HCT116 (cell line): ENCODE data around the gene STX1A. TPM values are rescaled to one million over a fixed set of nuclear protein-coding genes. Genes with fewer than 3 reads are reported as not detected.
"Not testable (repeated sequence)": the region's sequence is repeated elsewhere in the genome, so short reads cannot be mapped to it uniquely, and the experiment has no call there.

Experiments
- ATAC-seq: fragments of 200-7000 bp; cut with Tn5 transposase; 2 replicates; pipeline ENCODE4 v1.9.1; 2020; ENCODE audit warnings: mild to moderate bottlenecking, moderate library complexity
- BruUV-seq: library from RNA; stranded (reverse); fragments of 400-500 nt; replicated peaks from 2 replicates; lab custom pipeline; 2021; lab: Mats Ljungman, UMichigan
- CTCF ChIA-PET: fragments of 300-600 bp; sonication (Branson Sonifier 250); formaldehyde crosslinking; loops from one replicate; lab custom pipeline; 2021; ENCODE audit warnings: antibody characterized with exemption; lab: Charles Lee
- POLR2A ChIA-PET: fragments of 300-600, 350-600 bp; sonication (Branson Sonifier 250); formaldehyde crosslinking; loops from one replicate; lab custom pipeline; 2021; ENCODE audit warnings: antibody characterized with exemption; lab: Charles Lee
- RAD21 ChIA-PET, 2 experiments: fragments of 300-600 bp; sonication (Branson Sonifier 250); formaldehyde crosslinking; loops; one replicate each; lab custom pipeline; 2023; ENCODE audit warnings: low total read pairs in 2 of 2; ENCODE audit not compliant: uncharacterized antibody in 2 of 2, unreplicated experiment in 2 of 2, low non-redundant PET in 1 of 2; lab: Charles Lee
- DNase-seq: peaks from one replicate; pipeline ENCODE4 v3.0.0-alpha.2; 2010; ENCODE audit warnings: low read depth, low spot score
- H2AFZ ChIP-seq: fragments of 200-600 bp; shearing (Covaris generic), sonication (generic); 2 replicates; pipeline ENCODE4 v1.6.1; 2017; ENCODE audit warnings: low read depth, mixed run types, mixed read lengths, antibody characterized with exemption, low read length; ENCODE audit not compliant: poor library complexity, severe bottlenecking
- H3K27ac ChIP-seq: 2 replicates; pipeline ENCODE4 v1.5.1; 2012; ENCODE audit warnings: low read depth, low read length
- H3K27me3 ChIP-seq: fragments of 200-600 bp; sonication (generic); 2 replicates; pipeline ENCODE4 v1.6.1; 2016; ENCODE audit warnings: mixed run types, low read length, mixed read lengths; ENCODE audit not compliant: insufficient read depth
- H3K36me3 ChIP-seq, 2 experiments: fragments of 200-500 bp in 1 of 2; fragments of 200-600 bp in 1 of 2; sonication (Bioruptor generic) in 1 of 2; sonication (generic) in 1 of 2; 2 replicates each; pipeline versions ENCODE4 v1.5.1 to v1.6.1; 2014 to 2016; ENCODE audit warnings: low read length in 2 of 2, inconsistent platforms in 1 of 2, mixed read lengths in 1 of 2, mixed run types in 1 of 2; ENCODE audit not compliant: insufficient read depth in 2 of 2, control insufficient read depth in 1 of 2
- H3K4me1 ChIP-seq, 2 experiments: fragments of 200-600 bp in 1 of 2; sonication (generic) in 1 of 2; 2 replicates each; pipeline versions ENCODE4 v1.5.1 to v1.6.1; 2012 to 2017; ENCODE audit warnings: low read length in 2 of 2, inconsistent platforms in 1 of 2, mild to moderate bottlenecking in 1 of 2, mixed read lengths in 1 of 2, mixed run types in 1 of 2, moderate library complexity in 1 of 2; ENCODE audit not compliant: insufficient read depth in 2 of 2, control insufficient read depth in 1 of 2
- H3K4me2 ChIP-seq: fragments of 200-600 bp; sonication (generic); 2 replicates; pipeline ENCODE4 v1.6.1; 2017; ENCODE audit warnings: mixed run types, low read length, mixed read lengths
- H3K4me3 ChIP-seq, 2 experiments: fragments of 200-600 bp in 1 of 2; sonication (generic) in 1 of 2; replicated peaks in 1 of 2; 2 replicates each; pipeline ENCODE4 v1.5.1; 2011 to 2016; ENCODE audit warnings: low read length in 2 of 2, control low read depth in 1 of 2, low read depth in 1 of 2, mild to moderate bottlenecking in 1 of 2, mixed read lengths in 1 of 2, mixed run types in 1 of 2
- H3K79me2 ChIP-seq: fragments of 200-600 bp; sonication (generic); 2 replicates; pipeline ENCODE4 v1.6.1; 2017; ENCODE audit warnings: mild to moderate bottlenecking, mixed run types, low read length, moderate library complexity, mixed read lengths; ENCODE audit not compliant: insufficient read depth
- H3K9ac ChIP-seq: fragments of 200-600 bp; sonication (generic); 2 replicates; pipeline ENCODE4 v1.6.1; 2016; ENCODE audit warnings: low read length, mixed read lengths
- H3K9me2 ChIP-seq: fragments of 200-600 bp; sonication (generic), shearing (Covaris generic); 2 replicates; pipeline ENCODE4 v1.6.1; 2017; ENCODE audit warnings: mixed run types, mild to moderate bottlenecking, moderate library complexity; ENCODE audit not compliant: insufficient read depth
- H3K9me3 ChIP-seq, 2 experiments: fragments of 200-500 bp in 1 of 2; fragments of 200-600 bp in 1 of 2; sonication (Bioruptor generic) in 1 of 2; sonication (generic) in 1 of 2; 2 replicates each; pipeline ENCODE4 v1.6.1; 2014 to 2017; ENCODE audit warnings: low read length in 2 of 2, mixed read lengths in 2 of 2, inconsistent platforms in 1 of 2, low read depth in 1 of 2, mild to moderate bottlenecking in 1 of 2, mixed run types in 1 of 2, moderate library complexity in 1 of 2; ENCODE audit not compliant: control insufficient read depth in 1 of 2, insufficient read depth in 1 of 2
- H4K20me1 ChIP-seq: fragments of 200-600 bp; sonication (generic), shearing (Covaris generic); 2 replicates; pipeline ENCODE4 v1.6.1; 2017; ENCODE audit warnings: mixed run types, mild to moderate bottlenecking, moderate library complexity; ENCODE audit not compliant: insufficient read depth
- CEBPB ChIP-seq: IDR thresholded peaks from 2 replicates; pipeline ENCODE4 v1.6.1; 2012; ENCODE audit warnings: low read depth
- ZFX ChIP-seq: fragments of 450-650 bp; IDR thresholded peaks from 2 replicates; pipeline ENCODE4 v1.6.1; 2017
- intact Hi-C: fragments of 100-400 bp; cut with micrococcal nuclease; formaldehyde crosslinking; loops from 2 replicates; pipeline ENCODE4 v1.10.0; 2022
- total RNA-seq: library from RNA; stranded (reverse); gene quantifications from one replicate; pipeline ENCODE4 v1.2.1, GENCODE V29; 2021; ENCODE audit not compliant: unreplicated experiment

Gene STX1A
- total RNA-seq, 1 experiment from 2014 or later: 39.4 TPM

DNA sequence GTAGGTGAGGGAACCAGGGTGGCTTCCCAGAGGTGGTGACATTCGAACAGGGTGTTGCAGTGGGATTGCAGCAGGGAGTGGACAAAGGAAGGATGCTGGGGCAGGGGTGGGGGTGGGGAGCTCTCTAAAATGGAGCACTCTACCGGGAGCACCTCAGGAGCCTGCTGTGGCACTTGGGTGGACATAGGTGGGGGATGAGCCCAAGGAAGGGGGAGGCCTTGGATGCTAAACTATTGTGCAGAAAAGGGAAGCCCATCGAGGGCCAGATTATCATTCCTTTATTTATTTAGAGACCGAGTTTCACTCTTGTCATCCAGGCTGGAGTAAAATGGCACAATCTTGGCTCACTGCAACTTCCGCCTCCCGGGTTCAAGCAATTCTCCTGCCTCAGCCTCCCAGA, 3.3 kb upstream of the STX1A start:
- no peaks in the 10 kb centered on the region; the same call in 1 of the 2 replicates for H4K20me1 ChIP-seq
- H3K9me3 ChIP-seq: no peaks in the 10 kb centered on the region
- RAD21 ChIA-PET: no interaction called here
- peaks cover 16% of the 10 kb centered on the region for H3K79me2 ChIP-seq
- CTCF ChIA-PET: interaction anchor here (3.9 kb wide), 1 partner anchor 116 kb away, joined by 28 read pairs; no protein-coding TSS in a partner anchor
- DNase-seq (no peak), ATAC-seq (no peak)
- no peak overlapping the region for H3K27ac ChIP-seq
- intact Hi-C loops: loop anchor here (10.0 kb wide), 1 partner anchor 58 kb away; the partner anchor contains the start of gene VPS37D
- H3K36me3 ChIP-seq: no peaks in the 10 kb centered on the region
- no peak overlapping the region for H3K9ac ChIP-seq
- H3K4me1 ChIP-seq: peaks cover 33 to 43% of the 10 kb centered on the region in 2 experiments
- H3K4me2 ChIP-seq: no peak overlapping the region
- TF ChIP-seq CEBPB (no peak), ZFX (no peak)
- BruUV-seq: no TSS peak
- H2AFZ ChIP-seq: no peak overlapping the region
- H3K9me2 ChIP-seq: no peaks in the 10 kb centered on the region
- no peaks in the 10 kb centered on the region for H3K27me3 ChIP-seq
- POLR2A ChIA-PET: no interaction called here
- no peak overlapping the region for H3K4me3 ChIP-seq

DNA sequence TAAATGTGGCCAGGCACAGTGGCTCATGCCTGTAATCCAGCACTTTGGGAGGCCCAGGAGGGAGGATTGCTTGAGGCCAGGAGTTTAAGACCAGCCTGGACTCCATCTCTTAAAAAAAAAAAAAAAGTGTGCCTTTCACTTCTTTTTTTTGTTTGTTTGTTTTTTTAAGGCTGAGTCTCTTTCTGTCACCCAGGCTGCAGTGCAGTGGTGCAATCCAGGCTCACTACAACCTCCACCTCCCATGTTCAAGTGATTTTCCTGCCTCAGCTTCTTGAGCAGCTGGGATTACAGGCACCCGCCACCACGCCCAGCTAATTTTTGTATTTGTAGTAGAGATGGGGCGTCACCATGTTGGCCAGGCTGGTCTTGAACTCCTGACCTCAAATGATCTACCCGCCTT, 2.7 kb upstream of the STX1A start:
- CTCF ChIA-PET: interaction anchor here (0.7 to 3.9 kb wide), 2 partner anchors 16 to 115 kb away, joined by 3 to 28 read pairs; no protein-coding TSS in a partner anchor
- BruUV-seq, H4K20me1 ChIP-seq, H3K9ac ChIP-seq, H3K27me3 ChIP-seq, ATAC-seq, H3K36me3 ChIP-seq, POLR2A ChIA-PET, H3K9me3 ChIP-seq, H3K4me3 ChIP-seq, DNase-seq, H3K9me2 ChIP-seq, H3K27ac ChIP-seq, RAD21 ChIA-PET, H2AFZ ChIP-seq: not testable (repeated sequence)
- intact Hi-C loops: loop anchor here (10.0 kb wide), 1 partner anchor 57 kb away; the partner anchor contains the start of gene VPS37D
- peaks cover 39 to 49% of the 10 kb centered on the region in 2 experiments for H3K4me1 ChIP-seq
- H3K79me2 ChIP-seq: peaks cover 22% of the 10 kb centered on the region
- peak overlapping the region; percentile 27; the same call in 1 of the 2 replicates for H3K4me2 ChIP-seq
